Measurements from ENCODE around the gene CTAGE9.
"Not testable (repeated sequence)": the region's sequence is repeated elsewhere in the genome, so short reads cannot be mapped to it uniquely, and the experiment has no call there.

Gene CTAGE9

DNA sequence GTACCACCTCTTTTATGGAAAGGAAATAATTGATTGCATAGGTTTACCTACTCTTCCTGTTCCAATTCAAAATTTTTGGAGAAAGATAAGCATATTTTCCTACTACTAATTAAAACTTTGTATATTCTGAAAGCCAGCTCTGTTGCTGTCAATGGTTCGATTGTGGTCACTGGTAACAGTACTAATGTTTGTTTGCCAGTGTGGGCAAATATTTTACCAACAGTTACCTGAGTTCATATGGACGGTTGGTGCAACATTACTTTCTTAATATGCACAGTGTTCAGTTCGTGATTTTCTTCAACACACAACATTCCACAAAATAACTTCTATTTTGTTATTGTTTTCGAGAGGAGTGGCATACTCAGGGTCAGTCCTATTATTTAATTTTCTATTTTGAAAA, 17.1 kb upstream of the CTAGE9 start:
- no peak for DNase-seq

- DNase-seq: no peak
Measured at GRCh38 chr6:131727467-131727866, 16.6 kb upstream of the CTAGE9 start.

GRCh38 chr6:131724114-131724513, 13.3 kb upstream of the CTAGE9 start:
- DNase-seq: no peak

DNA sequence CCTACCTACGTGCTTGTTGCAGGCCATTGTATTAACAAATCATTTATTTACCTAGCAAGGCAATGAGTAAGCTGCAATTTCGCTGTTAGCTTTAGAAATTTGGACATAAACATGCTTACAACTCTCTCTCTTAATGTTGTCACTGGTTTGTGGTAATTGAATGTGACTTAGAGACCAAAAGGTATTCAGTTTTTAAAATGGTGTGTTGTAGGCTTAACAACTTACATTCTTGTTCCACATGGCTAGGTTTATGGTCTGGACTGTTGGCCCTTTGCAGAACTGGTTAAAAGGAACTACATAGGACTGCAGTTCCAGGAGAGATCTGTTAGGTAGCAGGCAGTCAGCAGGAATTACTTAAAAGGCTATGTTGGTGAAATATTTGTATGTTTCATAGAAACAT, 10.3 kb upstream of the CTAGE9 start:
- DNase-seq: no peak

DNA sequence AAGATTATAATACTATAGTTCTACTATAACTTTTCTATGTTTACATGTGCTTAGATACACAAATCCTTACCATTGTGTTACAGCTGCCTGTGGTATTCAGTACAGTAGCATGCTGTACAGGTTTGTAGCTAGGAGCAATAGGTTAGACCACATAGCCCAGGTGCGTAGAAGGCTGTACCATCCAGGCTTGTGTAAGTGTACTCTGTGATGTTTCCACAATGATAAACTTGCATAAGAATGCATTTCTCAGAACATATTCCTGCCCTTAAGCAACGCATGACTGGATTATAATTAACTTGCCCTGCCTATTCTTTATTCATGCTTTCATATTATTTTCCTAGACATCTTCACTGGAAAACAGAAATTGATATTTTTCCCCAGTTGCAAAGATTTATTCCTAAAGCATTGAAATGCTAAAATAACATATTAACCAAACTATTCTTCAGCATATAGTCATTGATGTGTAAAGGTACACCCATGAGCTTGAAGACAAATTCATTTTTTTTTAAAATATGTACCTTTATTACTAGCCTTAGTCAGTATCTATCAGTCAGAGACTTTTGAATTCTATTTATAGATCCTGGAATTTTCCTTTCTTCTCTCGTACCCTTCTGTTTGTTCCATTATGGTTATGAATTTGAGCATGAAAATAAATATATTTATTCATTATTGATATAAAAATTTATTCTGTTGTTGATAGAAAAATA, 7.2 kb upstream of the CTAGE9 start:
- no peak for DNase-seq

DNA sequence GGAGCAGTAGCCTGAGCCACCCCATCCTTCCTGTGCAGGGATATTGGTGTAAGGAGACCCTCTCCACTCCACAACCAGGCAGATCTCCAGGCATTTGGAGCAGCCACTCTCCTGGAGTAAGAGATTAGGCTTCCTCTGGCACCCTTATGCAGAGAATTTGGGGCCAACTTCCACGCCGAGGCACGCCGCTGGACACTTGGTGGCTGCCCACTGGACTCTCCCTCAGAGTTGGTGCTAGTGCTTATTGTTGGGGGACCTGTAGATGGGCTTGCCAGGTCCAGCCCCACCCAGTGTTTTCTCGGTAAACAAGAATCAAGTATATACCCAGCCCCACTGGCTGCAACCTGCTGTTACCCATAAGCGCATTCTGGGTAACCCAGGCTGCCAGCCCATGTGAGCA, 4.8 kb upstream of the CTAGE9 start:
- DNase-seq: not testable (repeated sequence)

DNA sequence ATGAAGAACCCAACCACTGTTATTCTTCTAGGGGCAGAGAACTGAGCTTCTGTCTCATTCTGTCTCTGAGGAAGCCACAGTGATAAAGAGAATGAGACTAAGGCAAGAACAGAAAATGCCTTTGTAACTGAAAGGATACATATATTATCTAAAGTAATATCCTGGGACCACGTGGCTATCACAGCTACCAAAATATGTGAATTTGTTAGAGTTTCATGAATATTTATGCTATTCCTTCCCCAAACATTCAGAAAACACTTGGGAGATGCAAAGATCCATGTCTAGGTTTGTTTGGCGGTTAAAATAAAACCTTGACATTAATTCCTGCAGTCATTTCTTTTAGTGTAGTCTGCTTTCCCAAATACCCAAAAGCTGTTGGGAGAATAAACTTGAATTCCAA, 6.9 kb downstream of the CTAGE9 start:
- not testable (repeated sequence) for DNase-seq

- not testable (repeated sequence) for DNase-seq
Measured at GRCh38 chr6:131700851-131701250, 10.0 kb downstream of the CTAGE9 start.

- DNase-seq: no peak
Measured at GRCh38 chr6:131696956-131697355, 13.9 kb downstream of the CTAGE9 start.

DNA sequence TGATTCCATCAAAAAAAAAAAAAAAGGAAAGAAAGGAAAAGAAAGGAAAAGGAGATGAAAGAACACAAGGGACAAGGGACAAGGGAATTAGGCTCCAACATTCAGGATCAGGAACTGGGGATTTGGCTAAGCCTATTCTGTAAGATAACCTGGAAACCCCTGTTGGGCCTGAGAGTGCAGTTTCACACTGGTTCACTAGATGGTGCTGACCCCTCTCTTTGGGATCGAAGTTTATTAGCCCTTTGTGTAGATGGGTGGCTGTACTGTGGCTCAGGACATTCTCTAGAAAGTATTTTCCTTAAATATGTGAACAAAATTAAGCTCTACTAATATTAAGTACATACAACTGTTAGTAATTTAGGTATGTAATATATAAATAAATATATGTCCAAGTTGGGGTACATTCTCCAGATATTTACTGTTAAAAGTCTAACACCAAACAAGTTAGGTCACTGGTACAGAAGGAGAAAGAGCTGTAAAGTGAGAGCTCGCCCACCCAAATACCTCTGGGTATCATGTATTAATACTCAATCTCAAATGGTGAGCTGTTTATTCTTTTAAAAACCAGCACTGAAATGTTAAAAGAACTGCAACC, 15.9 kb downstream of the CTAGE9 start:
- DNase-seq: no peak

DNA sequence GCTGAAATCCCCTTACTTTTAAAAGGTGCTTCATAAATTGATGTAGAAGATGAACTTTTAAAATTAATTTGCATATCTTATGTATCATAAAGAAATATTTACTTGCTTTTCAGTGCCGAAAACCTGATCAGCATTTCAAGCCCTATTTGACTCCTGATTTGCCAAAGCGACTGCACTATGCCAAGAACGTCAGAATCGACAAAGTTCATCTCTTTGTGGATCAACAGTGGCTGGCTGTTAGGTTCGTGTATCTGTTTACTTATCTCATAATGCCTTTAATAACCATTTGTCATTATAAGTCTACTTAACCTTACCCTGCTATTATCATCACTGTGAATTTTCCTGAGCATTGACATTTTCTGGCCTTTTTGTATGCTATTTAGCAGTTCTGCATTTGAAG, 17.4 kb downstream of the CTAGE9 start:
- DNase-seq: no peak

DNA sequence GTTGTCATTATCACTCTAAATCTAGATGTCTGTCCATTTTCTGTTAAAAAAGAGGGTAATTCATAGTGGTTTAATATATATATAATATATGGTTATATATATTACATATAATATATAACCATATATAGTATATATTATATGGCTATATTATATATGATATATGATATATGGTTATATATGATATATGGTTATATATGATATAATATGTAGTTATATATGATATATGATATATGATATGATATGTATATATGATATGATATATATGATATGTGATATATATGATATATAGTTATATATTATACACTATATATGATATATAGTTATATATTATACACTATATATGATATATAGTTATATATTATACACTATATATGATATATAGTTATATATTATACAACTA, 18.2 kb downstream of the CTAGE9 start:
- no peak for DNase-seq

GRCh38 chr6:131692031-131692430, 18.8 kb downstream of the CTAGE9 start:
- no peak for DNase-seq

GRCh38 chr6:131688286-131688685, 22.5 kb downstream of the CTAGE9 start:
- no peak for DNase-seq

GRCh38 chr6:131687022-131687421, 23.8 kb downstream of the CTAGE9 start:
- no peak for DNase-seq

GRCh38 chr6:131685266-131685780, 25.5 kb downstream of the CTAGE9 start:
- DNase-seq: no peak

DNA sequence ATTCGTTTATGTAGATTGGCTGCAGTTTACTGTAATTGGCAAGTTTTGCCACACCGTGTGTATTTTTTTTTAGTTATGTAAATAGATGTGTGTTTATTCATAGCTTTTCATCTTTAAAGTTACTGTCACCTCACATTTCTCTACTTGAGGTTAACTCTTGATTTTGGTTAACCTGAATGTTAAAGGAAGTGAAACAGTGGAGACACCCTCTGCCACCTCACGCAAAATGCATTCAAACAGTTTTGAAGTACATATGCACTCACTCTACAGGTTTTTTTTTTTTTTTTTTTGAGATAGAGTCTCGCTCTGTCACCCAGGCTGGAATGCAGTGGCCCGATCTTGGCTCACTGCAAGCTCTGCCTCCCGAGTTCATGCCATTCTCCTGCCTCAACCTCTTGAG, 27.3 kb downstream of the CTAGE9 start:
- no peak for DNase-seq

- DNase-seq: no peak
Measured at GRCh38 chr6:131682442-131682841, 28.4 kb downstream of the CTAGE9 start.

GRCh38 chr6:131681585-131681984, 29.2 kb downstream of the CTAGE9 start:
- no peak for DNase-seq

- no peak for DNase-seq
Measured at GRCh38 chr6:131680868-131681267, 29.9 kb downstream of the CTAGE9 start.

DNA sequence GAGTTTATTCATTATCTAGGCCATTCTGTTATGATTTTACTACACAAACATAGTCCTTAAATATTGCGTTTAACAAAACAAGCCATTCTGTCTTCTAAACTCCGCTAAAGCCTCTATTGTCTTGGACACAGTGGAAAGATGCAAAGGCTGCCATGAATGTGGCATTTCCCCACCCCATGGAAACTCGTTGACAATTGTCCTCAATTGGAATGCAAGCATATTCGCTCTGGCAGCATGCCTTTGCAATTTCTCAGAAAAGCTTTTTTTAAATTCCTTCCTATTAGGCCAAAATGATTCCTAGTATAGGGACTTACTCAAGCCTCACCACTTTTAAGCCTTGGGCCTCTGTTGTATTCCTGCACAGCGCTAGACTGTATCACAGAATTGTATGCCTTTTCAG, 32.4 kb downstream of the CTAGE9 start:
- no peak for DNase-seq

DNA sequence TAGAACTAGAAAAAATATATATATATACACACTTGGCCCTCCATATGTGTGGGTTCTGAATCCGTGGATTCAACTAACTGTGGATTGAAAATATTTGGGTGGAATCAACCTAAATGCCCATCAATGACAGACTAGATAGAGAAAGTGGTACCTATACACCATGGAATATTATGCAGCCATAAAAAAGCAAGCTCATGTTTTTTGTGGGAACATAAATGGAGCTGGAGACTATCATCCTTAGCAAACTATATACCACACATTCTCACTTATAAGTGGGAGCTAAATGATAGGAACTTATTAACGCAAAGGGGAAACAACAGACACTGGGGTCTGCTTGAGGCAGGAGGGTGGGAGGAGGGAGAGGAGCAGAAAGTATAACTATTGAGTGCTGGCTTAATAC, 37.6 kb downstream of the CTAGE9 start:
- DNase-seq: no peak

GRCh38 chr6:131669891-131670290, 40.9 kb downstream of the CTAGE9 start:
- no peak for DNase-seq

DNA sequence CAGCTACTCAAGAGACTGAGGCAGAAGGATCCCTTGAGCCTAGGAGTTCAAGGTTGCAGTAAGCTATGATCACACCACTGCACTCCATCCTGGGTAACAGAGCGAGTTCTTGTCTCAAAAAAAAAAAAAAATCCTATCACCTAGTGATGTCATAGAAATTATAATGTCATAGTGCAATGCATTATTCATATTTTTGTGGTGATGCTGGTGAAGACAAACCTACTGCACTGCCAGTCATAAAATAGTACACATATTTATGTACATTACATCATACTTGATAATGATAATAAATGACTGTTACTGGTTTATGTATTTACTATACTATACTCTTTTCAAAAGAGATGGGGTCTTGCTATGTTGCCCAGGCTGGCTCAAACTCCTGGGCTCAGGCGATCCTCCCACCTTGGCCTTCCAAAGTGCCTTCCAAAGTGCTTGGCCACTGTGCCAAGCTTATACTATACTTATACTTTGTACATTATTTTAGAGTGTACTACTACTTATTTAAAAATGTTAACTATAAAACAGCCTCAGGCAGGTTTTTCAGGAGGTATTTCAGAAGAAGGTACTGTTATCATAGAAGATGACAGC, 47.1 kb downstream of the CTAGE9 start:
- no peak for DNase-seq
